Measurements from ENCODE around the gene ANO4. TPM values are rescaled to one million over a fixed set of nuclear protein-coding genes. Genes with fewer than 3 reads are reported as not detected.
"Not testable (repeated sequence)": the region's sequence is repeated elsewhere in the genome, so short reads cannot be mapped to it uniquely, and the experiment has no call there.

ANO4 gene
- total RNA-seq, 1 donor from 2014 or later: 1.6 TPM

GRCh38 chr12:100867639-100868393, 73.2 kb downstream of the ANO4 start:
- no peak for DNase-seq (ENCODE audit: extremely low read depth, low read depth, low spot score)

- no peak for DNase-seq (ENCODE audit: extremely low read depth, low read depth, low spot score)
Observed at GRCh38 chr12:100868487-100868886, 73.9 kb downstream of the ANO4 start.

GRCh38 chr12:100871195-100871734, 76.7 kb downstream of the ANO4 start:
- DNase-seq (ENCODE audit: extremely low read depth, low read depth, low spot score): no peak

GRCh38 chr12:100875156-100875555, 80.6 kb downstream of the ANO4 start:
- no peak for DNase-seq (ENCODE audit: extremely low read depth, low read depth, low spot score)

GRCh38 chr12:100875771-100876170, 81.2 kb downstream of the ANO4 start:
- DNase-seq (ENCODE audit: extremely low read depth, low read depth, low spot score): no peak

GRCh38 chr12:100877776-100878175, 83.2 kb downstream of the ANO4 start:
- no peak for DNase-seq (ENCODE audit: extremely low read depth, low read depth, low spot score)

GRCh38 chr12:100895192-100895591, 100.6 kb downstream of the ANO4 start:
- DNase-seq (ENCODE audit: extremely low read depth, low read depth, low spot score): no peak

- no peak for DNase-seq (ENCODE audit: extremely low read depth, low read depth, low spot score)
Observed at GRCh38 chr12:100896192-100896591, 101.6 kb downstream of the ANO4 start.

GRCh38 chr12:100897240-100897639, 102.7 kb downstream of the ANO4 start:
- DNase-seq (ENCODE audit: extremely low read depth, low read depth, low spot score): no peak

GRCh38 chr12:100899301-100899700, 104.7 kb downstream of the ANO4 start:
- no peak for DNase-seq (ENCODE audit: extremely low read depth, low read depth, low spot score)

- no peak for DNase-seq (ENCODE audit: extremely low read depth, low read depth, low spot score)
Observed at GRCh38 chr12:100900808-100901207, 106.2 kb downstream of the ANO4 start.

GRCh38 chr12:100901266-100901665, 106.7 kb downstream of the ANO4 start:
- no peak for DNase-seq (ENCODE audit: extremely low read depth, low read depth, low spot score)

- no peak for DNase-seq (ENCODE audit: extremely low read depth, low read depth, low spot score)
Observed at GRCh38 chr12:100904270-100904669, 109.7 kb downstream of the ANO4 start.

GRCh38 chr12:100908501-100908900, 113.9 kb downstream of the ANO4 start:
- DNase-seq (ENCODE audit: extremely low read depth, low read depth, low spot score): no peak

GRCh38 chr12:100913872-100914592, 119.5 kb downstream of the ANO4 start:
- no peak for DNase-seq (ENCODE audit: extremely low read depth, low read depth, low spot score)

- DNase-seq (ENCODE audit: extremely low read depth, low read depth, low spot score): no peak
Observed at GRCh38 chr12:100919116-100919515, 124.5 kb downstream of the ANO4 start.

- DNase-seq (ENCODE audit: extremely low read depth, low read depth, low spot score): no peak
Observed at GRCh38 chr12:100920493-100920892, 125.9 kb downstream of the ANO4 start.

GRCh38 chr12:100926669-100927248, 132.2 kb downstream of the ANO4 start:
- no peak for DNase-seq (ENCODE audit: extremely low read depth, low read depth, low spot score)

- no peak for DNase-seq (ENCODE audit: extremely low read depth, low read depth, low spot score)
Observed at GRCh38 chr12:100927826-100928225, 133.2 kb downstream of the ANO4 start.

- no peak for DNase-seq (ENCODE audit: extremely low read depth, low read depth, low spot score)
Observed at GRCh38 chr12:100932571-100932970, 138.0 kb downstream of the ANO4 start.

- not testable (repeated sequence) for DNase-seq (ENCODE audit: extremely low read depth, low read depth, low spot score)
Observed at GRCh38 chr12:100933531-100933930, 139.0 kb downstream of the ANO4 start.

GRCh38 chr12:100935929-100936328, 141.4 kb downstream of the ANO4 start:
- no peak for DNase-seq (ENCODE audit: extremely low read depth, low read depth, low spot score)

All from glomerular endothelial cell (primary cell).